Epithelial cell of prostate (primary cell): Measurements from ENCODE around the gene CIDEB.
"Not testable (repeated sequence)": the region's sequence is repeated elsewhere in the genome, so short reads cannot be mapped to it uniquely, and the experiment has no call there.

ENCODE experiments used
- DNase-seq: peaks from one replicate; pipeline ENCODE4 v3.0.0-alpha.2; 2011; ENCODE audit warnings: low read depth, low spot score
- H3K27ac ChIP-seq: fragments of 450-650 bp; 2 replicates; pipeline ENCODE4 v1.5.1; 2017; ENCODE audit warnings: mild to moderate bottlenecking

Gene CIDEB

DNA sequence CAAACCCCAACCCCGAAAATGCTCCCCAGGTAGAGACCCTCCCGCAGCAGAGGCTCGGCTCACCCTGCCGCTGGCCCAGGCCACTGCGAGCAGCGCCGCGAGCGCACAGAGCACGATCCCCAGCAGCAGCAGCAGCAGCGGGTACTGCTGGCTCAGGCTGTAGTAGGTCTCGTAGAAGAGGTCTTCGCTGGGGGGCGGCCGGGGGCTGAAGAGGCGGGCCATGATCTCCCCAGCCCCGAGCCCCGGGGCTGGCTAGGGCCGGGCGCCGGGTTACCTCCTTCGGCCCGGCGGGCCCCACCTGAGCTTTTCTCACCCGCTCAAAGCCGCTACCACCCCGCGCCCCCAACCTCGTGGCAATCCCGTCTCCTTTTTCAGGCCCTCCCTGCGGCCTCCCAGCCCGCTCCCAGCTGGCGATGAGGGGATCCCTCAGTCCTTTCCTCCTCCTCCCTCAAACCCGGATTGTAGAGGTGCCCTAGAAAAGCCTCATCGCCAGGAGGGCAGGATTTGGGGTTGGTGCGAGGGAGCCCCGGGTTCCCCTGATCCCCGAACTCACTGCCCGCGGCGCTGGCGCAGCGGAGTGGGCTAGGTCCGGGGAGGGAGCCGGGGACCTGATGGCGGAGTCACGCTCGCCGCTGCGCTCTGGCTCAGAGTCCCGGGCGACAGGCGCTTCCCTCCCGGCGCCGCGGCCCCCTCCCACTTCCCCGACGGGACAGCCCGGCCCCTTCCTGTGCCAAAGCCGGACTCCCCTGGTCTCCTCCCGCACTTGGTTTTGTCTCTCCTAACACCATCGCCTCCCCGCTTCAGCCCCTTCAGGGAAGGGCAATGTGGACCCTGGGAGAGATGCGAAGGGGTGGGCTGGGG, 26.9 kb upstream of the CIDEB start, which contains the start of gene ADCY4:
TSS of gene ADCY4 (minus strand) at position 641 of the 861 bp plus-strand sequence. CDS start at position 222, 419 bp downstream.
- H3K27ac ChIP-seq = peak within 1 kb of the TSS; percentile 25
- no peak for DNase-seq

DNA sequence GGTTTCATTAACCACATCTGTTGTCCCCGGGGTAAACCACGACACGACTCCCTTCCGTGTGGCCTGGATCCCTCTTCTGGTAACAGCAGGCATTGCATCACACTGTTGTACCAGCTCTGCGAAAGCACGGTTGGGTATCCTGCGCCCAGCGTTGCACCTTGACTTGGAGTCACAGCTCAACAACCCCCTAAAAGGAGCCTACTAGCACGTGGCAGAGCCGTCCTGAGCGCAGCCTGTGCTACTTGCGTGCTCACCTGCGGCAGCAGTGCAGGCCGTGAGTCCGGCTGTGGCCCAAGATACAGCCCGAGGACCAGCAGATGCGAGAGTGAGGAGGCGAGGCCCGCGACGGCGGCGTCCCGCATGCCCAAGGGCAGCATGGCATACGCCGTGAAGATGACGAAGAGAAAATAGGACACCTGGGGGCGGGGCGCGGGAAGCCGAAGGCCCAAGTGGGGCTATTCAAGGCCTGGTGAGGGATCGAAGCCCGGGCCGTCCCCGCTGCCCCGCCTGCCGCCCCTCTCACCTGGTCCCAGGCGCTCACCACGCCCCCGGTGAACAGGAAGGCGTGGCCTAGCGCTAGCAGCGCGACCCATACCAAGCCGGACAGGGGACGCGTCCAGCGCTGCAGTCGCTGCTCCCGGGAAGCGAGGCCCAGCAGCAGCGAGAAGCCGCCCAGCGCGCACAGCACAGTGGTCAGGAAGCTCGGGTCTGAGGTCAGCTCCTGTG, 24.7 kb upstream of the CIDEB start:
- H3K27ac ChIP-seq = no peak overlapping the region
- DNase-seq = no peak

DNA sequence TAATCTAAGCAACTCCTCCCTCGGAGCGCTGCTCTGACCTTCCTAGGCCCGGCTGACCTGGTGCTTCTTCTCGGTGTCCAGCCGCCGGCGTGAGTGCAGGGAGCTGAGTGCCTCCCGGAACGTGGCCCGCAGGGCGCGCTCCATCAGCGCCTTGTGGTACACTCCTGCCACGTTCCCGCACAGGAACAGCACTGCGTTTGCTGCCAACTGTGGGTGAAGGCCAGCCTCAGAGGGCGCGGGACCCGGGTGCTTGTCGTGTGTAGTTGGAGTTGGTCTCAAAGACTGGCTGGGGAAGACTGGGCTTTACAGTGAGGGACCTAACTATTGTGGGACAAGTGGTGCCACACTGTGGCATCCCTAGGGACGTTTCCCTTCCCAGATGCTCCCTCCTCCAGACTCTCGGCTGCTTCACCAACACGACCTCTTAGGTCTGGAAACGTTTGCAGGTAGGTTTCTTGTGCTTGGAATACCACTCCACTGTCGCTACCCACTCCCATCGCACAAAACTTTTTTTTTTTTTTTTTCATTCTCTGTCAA, 24.0 kb upstream of the CIDEB start:
- H3K27ac ChIP-seq = no peak overlapping the region
- no peak for DNase-seq

DNA sequence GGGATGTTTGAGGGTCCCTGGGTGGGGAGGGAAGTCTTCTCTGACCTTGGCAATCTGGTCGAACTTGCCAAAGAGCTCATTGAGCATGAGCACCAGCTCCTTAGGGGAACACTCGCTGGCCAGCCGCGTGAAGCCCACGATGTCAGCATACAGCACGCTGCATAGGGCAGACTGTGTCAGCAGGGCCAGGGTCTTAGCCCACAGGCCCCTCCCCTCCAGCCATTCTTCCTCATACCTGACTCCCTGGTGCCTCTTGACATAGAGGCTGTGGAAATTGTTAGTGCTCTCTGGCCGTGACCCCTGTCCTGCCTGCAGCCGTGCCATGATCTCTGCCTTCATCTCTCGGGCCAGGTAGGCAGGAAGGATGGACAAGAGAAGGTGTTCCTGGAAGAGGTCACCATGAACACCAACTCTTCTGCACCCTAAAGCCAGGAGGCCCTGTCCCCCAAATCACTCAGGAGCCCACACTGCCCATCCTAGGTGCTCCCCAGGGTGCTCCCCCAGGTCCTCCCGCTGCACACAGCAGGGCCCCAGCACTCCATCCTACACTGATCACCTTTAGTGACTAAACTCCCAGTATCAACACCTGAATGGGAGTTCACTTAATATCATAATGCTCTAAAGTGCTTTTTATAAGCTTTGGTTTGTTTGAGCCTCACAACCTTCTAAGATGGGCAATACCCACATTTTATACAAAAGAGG, 23.3 kb upstream of the CIDEB start:
- DNase-seq = no peak
- H3K27ac ChIP-seq = no peak overlapping the region

DNA sequence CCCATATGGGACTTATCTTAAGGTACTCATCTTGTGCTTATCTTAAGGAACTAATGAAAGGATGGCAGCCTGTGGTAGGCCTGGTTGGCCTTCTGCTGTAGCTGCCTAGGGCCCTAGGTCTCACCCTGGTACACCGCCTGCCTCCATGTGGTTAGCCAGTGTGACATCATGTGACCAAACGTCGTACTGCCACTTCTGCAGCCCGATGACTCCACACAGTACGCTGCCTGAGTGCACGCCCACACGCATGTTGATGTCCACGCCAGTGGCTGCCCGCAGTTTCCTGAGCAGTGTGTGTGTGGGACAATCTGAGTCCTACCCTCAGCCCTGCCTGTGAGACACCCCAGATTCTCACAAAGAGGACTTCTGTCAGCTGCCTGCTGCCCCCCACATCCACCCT, 22.0 kb upstream of the CIDEB start:
- no peak for DNase-seq
- no peak overlapping the region for H3K27ac ChIP-seq

DNA sequence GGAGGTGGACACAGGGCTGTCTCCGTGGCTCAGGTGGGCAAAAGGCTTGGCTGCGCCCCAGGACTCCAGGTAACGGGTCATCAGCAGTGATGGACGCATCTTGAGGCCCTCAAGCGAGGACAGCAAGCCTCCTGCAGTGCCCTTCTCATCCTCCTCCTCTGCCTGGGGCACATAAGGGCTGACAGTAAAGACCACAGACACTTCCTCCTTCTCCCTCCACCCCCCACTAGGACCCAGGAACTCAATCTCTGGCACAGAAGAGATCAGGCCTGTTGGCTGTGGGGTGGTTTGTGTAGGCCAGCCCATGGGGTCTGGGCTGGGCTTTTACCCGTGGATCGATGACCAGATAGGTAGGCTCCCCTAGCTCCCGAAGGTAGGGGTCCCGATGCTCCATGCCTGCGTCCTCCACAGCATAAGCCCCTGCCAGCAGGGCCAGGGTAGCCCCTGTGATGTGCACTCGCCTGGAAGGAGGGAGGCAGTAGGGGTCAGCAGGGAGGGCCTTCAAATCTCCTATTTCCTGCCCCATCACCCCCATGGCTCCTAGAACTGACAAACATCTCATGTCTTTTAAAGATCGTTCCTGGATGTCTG, 21.4 kb upstream of the CIDEB start:
- no peak overlapping the region for H3K27ac ChIP-seq

DNA sequence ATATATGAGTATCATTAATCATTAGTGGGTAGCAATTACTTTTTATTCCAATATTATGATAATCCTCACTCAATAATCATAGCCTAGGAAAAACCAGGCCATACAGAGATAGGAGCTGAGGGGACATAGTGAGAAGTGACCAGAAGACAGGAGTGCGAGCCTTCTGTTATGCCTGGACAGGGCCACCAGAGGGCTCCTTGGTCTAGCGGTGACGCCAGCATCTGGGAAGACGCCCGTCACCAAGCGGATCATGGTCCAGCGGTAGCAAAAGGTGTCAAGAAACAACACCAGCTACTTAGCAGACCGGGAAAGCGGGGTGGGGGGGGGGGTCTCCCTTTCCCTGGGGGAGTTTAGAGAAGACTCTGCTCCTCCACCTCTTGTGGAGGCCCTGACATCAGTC, 20.1 kb upstream of the CIDEB start:
- not testable (repeated sequence) for DNase-seq, H3K27ac ChIP-seq

More for the DNA sequence above, 21.4 kb upstream of the CIDEB start:
- DNase-seq = no peak

DNA sequence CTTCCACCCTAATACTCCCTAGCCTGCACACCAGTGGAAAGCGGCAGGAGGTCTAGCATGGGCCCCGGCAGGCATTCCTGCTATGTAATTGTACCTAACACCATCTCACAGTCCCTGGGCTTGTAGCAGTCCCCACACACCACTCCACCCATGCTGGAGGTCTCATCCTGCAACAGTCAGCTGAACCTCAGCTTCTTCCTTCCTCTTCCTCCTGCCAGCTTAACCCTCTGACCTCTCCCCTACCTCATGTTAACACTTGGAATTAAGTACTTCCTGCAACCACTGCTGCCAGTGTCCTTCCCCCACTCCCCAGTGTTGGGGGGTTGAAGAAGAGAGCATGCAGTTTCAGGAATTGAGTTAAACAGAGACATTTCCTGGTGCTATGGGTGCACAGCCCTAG, 19.5 kb upstream of the CIDEB start:
- H3K27ac ChIP-seq = no peak overlapping the region
- DNase-seq = no peak

DNA sequence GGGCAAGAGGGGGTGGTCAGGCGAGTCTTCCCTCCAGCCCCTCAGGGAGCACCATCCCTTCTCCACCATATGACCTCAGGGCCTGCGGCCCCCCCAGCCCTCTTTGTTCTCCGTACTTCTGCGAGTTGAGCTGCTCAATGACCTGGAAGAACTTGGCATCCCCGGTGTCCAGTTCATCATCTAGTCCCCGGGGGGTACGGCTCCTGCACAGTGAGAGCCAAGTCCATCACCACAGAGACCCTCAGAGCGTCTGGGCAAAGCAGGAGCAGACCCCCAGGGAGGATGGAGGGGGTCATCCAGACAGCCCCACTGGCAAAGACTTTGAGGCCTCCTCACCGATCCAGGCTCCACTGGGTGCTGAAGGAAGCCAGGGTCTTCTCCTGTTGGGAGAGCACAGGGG, 18.2 kb upstream of the CIDEB start:
- DNase-seq = no peak
- no peak overlapping the region for H3K27ac ChIP-seq

DNA sequence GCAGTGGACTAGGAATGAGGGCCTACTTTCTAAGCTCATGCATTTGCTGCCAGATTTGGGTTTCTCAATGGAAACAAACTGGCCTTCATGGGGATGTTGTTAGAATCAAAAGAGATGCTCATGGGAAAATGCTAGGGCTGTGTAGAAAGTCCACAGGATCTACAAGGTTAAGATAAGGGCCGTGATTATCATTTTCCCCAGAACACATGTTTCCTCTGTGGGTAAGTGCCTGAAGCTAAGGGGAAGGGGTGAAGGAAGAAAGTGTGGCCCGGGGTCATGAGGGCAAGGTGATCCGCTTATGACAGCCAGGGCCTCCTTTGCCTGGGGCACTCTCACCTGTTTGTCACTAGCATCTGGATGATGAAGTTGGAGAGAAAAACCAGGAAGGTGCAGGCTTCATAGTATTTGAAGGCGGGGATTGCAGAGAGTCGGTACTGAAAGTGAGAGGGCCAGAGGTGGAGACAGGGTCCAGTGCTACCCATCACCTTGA, 17.3 kb upstream of the CIDEB start:
- H3K27ac ChIP-seq = no peak overlapping the region
- DNase-seq = no peak

DNA sequence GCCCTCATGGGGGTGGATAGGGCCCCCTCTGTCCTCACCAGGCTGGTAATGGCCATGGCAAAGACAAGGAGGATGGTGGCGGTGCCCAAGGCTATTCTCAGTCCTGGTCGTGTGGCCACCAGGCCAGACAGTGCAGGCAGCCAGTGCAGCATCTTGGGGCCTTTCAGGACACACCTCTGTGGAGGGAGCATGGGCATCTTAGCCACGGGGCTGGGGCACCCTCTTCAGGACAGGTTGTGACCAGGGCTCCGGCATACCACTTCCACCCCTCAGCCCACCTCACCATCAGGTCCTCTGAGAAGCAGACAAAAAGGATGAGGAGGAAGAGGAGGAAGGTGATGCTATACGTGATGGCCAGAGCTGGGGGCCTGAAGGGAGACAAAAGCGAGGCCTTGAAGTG, 16.2 kb upstream of the CIDEB start:
- no peak overlapping the region for H3K27ac ChIP-seq
- no peak for DNase-seq

DNA sequence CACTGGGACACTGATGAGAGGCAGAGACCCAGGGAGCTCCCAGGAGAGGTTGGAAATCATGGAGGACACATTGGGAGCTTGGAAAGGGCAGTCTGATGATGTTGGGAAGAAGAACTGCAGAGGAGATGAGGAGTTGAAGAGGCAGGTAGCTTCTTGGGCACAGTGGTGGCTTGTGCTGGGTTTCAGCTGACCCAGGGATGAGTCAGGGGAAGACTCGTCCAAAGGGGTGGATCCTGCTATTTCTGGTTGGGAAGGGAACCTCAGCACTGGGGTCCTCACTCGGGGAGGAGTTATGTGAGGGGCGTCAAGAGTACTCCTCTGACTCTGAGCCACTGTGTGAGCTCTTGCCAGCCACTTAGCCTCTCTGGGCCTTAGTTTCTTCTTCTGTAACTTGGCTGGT, 15.6 kb upstream of the CIDEB start:
- H3K27ac ChIP-seq = no peak overlapping the region
- no peak for DNase-seq

DNA sequence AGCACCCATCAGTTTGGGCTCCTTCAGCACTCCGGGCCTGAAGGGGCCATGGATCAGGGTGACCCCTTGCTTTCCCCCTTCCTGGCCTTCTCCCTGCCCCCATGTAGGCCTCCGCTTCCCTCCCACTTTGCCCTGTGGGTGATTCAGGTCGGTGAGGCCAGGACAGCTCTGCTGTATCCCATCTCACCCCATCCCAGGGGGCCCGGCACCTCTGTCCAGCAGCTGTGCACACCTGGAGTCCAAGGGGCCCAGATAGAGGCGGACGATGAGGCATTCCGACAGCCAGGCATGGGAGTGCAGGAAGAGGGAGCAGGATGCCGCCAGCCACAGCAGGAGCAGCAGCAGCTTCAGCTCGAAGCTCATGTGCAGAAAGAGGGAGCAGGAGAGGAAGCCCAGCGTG, 14.9 kb upstream of the CIDEB start:
- DNase-seq = no peak
- H3K27ac ChIP-seq = no peak overlapping the region

DNA sequence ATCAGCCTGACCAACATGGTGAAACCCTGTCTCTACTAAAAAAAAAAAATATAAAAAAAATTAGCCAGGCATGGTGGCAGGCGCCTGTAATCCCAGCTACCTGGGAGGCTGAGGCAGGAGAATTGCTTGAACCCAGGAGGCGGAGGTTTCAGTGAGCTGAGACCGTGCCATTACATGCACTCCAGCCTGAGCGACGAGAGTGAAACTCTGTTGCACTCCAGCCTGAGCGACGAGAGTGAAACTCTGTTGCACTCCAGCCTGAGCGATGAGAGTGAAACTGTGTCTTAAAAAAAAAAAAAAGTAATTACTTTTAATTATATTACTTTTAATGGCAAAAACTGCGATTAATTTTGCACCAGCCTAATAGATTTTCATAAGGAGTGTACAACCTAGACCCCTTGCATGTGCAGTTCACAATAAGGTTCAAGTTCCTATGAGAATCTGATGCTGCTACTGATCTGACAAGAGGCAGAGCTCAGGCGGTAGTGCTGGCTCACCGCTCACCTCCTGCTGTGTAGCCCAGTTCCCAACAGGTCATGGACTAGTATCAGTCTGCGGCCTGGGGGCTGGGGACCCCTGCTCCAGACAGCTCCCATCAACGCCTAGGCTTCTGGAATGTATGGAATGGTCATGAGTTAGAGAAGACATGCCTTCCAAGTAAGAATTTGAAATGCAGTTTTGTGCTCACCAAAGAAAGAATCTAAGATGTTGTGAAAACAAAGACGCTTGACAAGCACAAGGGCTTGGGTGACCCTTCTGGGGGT, 13.6 kb upstream of the CIDEB start:
- no peak for DNase-seq
- no peak overlapping the region for H3K27ac ChIP-seq

DNA sequence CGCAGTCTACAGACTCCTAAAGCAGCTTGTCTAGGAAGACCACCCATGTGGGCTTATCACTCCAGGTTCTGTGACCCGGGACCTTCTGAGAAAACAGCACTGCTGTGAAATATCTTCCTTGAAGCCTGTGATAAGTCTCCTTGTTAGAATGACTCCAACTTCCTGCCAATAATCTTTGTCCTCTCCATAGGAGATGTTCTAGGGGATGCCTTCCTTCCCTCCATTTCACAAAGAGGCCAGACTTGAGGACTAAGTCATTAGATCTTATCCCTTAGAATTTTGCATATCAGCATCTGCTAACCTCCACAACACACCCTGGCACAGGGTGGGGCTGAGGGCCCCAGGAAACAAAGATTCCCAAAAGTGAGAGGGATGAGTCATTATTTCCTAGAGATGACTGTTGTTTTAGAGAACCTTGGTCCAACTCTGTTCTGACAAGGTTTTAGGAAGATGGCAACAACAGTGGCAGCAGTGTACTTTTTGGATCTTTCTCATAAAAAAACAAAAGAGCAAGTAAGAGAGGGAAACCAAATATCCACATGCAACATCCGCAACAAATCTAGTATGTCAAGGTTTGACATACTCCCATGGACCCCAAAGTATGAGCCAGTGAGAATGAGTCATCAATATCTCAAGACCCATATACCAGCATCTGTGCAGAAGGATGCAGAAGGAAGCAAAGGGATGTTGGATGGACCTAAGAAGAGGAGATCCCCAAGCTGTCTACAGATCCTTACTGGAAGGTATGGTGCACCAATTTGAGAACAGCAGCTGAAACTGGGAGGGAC, 9.6 kb upstream of the CIDEB start:
- H3K27ac ChIP-seq = no peak overlapping the region
- no peak for DNase-seq

DNA sequence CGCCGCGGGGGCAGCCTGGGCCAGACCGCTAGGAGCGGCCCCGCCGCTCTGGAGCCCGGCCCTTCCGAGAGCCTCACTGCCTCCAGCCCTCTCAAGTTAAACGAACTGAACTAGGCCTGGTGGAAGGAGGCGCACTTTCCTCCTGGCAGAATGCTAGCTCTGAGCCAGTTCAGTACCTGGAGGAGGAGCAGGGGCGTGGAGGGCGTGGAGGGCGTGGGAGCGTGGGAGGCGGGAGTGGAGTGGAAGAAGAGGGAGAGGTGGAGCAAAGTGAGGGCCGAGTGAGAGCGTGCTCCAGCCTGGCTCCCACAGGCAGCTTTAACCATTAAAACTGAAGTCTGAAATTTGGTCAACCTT, 8.8 kb upstream of the CIDEB start:
- DNase-seq = no peak
- no peak overlapping the region for H3K27ac ChIP-seq

DNA sequence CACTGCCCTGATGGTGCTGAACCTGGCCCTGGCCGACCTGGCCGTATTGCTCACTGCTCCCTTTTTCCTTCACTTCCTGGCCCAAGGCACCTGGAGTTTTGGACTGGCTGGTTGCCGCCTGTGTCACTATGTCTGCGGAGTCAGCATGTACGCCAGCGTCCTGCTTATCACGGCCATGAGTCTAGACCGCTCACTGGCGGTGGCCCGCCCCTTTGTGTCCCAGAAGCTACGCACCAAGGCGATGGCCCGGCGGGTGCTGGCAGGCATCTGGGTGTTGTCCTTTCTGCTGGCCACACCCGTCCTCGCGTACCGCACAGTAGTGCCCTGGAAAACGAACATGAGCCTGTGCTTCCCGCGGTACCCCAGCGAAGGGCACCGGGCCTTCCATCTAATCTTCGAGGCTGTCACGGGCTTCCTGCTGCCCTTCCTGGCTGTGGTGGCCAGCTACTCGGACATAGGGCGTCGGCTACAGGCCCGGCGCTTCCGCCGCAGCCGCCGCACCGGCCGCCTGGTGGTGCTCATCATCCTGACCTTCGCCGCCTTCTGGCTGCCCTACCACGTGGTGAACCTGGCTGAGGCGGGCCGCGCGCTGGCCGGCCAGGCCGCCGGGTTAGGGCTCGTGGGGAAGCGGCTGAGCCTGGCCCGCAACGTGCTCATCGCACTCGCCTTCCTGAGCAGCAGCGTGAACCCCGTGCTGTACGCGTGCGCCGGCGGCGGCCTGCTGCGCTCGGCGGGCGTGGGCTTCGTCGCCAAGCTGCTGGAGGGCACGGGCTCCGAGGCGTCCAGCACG, 8.2 kb upstream of the CIDEB start:
- DNase-seq = no peak

DNA sequence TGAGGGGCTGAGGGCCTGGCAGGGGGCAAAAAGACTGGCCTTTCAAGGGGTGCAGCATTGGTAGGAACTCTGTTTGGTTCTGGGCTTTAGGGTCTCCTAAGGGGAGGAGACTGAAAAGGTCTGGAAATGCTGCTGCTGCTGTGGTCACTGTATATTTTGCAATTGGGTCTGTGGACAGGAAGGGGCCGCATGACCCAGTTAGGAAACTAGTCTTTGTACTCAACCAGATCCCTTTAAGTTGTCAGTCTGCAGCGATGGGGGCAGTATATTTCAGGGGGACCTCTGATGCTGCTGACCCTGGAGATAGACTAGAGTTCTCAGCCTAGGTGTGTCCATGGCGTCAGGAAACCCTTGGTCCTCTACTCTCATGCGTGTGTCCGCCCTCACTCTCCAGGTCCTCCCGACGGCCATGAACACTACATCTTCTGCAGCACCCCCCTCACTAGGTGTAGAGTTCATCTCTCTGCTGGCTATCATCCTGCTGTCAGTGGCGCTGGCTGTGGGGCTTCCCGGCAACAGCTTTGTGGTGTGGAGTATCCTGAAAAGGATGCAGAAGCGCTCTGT, 7.5 kb upstream of the CIDEB start:
- no peak overlapping the region for H3K27ac ChIP-seq
- DNase-seq = no peak

More for the DNA sequence above, 8.2 kb upstream of the CIDEB start:
- no peak overlapping the region for H3K27ac ChIP-seq
